GM19239 (cell line): Measurements from ENCODE around the gene MYOZ2.
A peak's percentile ranks its signal among the peaks of the same experiment; 100 is the strongest.

ENCODE experiments used
- DNase-seq: peaks from one replicate; pipeline ENCODE4 v3.0.0; 2011; ENCODE audit warnings: low spot score; ENCODE audit not compliant: insufficient read length
- FAIRE-seq: peaks from 2 replicates; lab custom pipeline; 2011; peaks lifted over from hg19 to GRCh38; lab: Jason Lieb, UNC

The MYOZ2 gene

DNA sequence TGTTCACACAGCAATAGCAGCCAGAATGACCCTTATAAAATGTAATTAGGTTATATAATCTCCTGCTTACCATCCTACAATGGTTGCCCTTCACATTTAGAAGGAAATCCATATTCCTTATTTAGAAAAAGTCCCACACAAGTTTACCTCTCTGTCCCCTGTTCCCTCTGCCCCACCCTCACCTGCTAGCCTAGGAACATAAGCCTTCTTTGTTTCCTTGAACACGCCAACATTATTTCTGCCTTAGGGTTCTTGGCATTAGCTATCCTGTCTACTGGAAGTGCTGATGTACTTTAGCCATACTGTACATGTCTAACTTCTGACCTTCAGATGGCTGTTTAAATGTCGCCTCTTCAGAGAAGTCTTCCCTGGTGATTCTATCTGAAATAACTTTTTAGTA is 48.5 kb downstream of the MYOZ2 start:
- no peak for FAIRE-seq
- DNase-seq: no peak

GRCh38 chr4:119189638-119190037 is 54.0 kb downstream of the MYOZ2 start:
- no peak for DNase-seq
- FAIRE-seq: no peak

GRCh38 chr4:119190354-119190753 is 54.7 kb downstream of the MYOZ2 start:
- FAIRE-seq (no peak), DNase-seq (no peak)

DNA sequence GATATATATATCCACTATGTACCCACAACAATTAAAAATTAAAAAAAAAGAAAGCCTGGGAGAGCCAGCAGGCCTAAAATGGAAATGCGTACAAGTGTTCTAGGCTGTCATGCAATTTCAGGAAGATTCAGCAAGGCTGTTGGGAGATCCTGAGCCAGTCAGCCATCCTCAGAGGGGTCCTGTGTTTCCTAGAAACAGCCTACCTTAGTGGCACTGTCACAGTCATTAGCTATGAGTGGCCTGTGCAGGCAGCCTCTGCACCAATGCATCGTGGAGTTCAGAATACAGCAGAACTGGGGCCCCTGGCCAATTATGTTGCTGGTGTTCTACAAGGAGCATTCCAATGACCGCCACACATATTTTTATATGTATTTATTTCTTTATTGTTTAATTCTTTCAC is 55.9 kb downstream of the MYOZ2 start:
- no peak for FAIRE-seq
- DNase-seq: no peak

- DNase-seq (no peak), FAIRE-seq (no peak)
Measured at GRCh38 chr4:119197772-119198212, 62.2 kb downstream of the MYOZ2 start.

GRCh38 chr4:119204916-119205315 is 69.3 kb downstream of the MYOZ2 start:
- FAIRE-seq: no peak
- DNase-seq: no peak

- DNase-seq (no peak), FAIRE-seq (no peak)
Measured at GRCh38 chr4:119205690-119206089, 70.1 kb downstream of the MYOZ2 start.

DNA sequence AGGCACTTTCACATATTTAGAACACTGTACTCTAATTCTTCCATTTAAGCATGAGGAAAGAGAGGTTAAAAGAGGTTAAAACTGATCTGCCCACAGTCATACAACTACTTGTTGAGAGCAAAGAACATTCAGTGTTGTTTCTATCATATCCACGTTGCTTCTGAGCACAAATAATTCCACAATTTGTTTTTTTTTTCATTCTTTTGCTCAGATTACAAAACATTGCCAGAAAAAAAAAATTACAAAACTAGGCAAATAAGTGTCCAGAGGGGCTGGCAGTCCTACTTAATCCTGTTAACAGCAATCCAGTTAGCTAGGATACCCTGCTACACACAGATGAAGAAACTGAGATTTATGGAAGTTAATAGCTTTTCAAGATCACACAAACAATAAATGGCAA is 70.5 kb downstream of the MYOZ2 start:
- no peak for DNase-seq
- no peak for FAIRE-seq

DNA sequence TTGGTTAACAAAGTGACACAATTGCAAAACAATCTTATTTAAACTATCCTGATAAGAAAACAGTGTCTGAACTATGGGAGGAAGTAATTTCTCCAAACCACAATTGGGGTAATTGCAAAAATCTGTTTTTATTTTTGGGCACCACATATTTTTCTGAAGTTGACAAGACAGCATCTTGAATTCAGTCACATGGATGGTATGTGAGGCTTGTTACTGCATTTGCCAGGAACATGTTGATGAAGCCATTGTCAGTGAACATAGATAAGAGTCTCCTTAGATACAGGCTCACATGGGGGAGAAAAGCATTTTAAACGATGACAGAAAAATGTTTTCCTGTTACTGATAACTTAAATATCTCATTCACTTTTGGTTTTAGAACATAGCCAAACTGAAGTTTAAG is 71.4 kb downstream of the MYOZ2 start:
- FAIRE-seq (no peak), DNase-seq (no peak)

GRCh38 chr4:119209077-119209476 is 73.4 kb downstream of the MYOZ2 start:
- DNase-seq (no peak), FAIRE-seq (no peak)

DNA sequence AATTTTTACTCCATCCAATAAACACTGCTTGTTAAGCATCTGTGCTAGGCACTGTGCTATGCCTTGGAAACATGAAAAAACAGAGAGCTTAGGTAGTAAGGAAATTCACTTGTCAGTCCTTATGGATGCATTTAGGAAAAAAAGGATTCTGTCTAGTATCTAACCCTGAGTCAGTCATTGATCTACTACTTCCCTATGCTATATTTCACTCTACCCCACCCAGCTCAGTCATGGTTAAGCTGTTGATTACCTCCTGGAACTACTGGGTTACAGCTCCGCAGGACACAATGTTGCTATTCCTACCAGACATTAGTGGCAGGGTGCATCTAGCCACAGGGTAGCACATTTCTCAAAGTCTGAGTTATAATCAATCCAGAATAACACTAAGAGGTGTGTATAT is 74.0 kb downstream of the MYOZ2 start:
- FAIRE-seq: no peak
- no peak for DNase-seq

DNA sequence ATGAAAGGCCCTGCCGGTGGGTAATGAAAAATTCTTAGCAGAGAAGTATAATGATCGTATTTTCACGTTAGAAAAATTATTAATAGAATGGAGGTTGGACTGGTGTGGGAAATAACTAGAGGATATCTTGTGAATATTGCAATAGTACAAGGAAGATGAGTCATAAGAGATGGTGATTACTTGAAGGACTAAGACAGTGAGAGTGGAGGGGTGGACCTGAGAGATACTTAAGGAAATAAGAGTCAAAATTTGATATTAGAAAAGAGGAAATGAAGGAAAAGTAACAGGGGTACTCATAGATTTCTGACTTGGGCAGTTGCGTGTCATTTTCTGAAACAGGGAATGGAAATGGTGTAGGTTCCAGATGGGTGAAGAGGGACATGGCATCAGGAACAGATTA is 75.1 kb downstream of the MYOZ2 start:
- FAIRE-seq: no peak

DNA sequence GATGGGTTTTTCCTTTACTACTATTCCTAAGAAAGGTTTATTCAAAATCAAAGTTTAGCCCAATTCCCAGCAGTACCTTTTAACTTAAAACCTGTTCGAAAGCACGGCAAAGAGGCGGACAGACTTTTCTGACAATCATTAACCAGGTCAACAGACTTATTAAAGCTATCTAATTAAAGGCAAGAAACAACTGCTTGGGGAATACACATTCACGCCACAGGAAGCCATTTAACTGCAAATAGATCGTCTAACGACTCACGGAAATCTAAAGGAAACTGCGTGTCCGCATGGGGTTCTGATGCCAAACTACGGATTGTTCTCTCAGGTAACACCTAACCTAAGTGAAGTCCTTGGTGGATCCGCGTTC is 76.2 kb downstream of the MYOZ2 start:
- DNase-seq (peak; percentile 4), FAIRE-seq (peak; percentile 86)

More for the DNA sequence above, 75.1 kb downstream of the MYOZ2 start:
- DNase-seq: no peak

DNA sequence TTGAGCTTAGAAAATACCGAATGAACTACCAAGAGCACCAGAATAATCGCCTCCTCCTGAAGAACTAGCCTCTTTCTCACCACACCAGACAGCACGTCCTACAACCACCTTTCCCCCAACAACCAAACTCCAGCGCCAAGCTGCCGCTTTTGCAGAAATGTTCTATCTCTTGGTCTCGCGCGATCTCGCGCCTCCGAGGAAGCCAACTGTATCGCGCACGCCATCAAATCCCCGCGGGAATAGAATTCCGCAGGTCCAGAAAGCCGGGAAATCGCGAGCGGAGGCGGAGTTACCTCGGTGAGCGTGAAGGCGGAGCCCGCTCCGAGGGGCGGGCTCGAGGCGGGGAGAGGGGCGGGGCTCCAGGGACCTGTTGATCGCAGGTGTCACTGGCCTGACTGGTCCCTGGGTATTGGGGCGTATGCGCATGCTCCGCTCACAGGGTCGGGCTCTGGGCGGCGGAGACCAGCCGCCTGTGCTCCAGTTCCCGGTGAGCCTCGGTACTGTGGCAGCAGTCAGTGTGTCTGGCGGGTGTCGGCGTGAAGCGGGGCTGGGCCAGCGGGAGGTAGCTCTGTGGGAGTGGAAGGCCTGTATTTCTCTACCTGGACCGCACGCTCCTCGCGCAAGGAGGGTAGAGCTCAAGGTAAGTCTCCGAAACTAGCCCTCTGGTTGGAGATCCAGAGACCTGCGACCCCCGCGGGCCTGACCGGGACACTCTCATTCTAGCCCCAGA is 76.8 kb downstream of the MYOZ2 start, which contains the start of gene USP53:
USP53 (plus strand) TSS at position 480 of the 730 bp plus-strand sequence. CDS start 27,047 bp downstream, outside the sequence.
- FAIRE-seq (peak; percentile 95), DNase-seq (peak; percentile 70)

DNA sequence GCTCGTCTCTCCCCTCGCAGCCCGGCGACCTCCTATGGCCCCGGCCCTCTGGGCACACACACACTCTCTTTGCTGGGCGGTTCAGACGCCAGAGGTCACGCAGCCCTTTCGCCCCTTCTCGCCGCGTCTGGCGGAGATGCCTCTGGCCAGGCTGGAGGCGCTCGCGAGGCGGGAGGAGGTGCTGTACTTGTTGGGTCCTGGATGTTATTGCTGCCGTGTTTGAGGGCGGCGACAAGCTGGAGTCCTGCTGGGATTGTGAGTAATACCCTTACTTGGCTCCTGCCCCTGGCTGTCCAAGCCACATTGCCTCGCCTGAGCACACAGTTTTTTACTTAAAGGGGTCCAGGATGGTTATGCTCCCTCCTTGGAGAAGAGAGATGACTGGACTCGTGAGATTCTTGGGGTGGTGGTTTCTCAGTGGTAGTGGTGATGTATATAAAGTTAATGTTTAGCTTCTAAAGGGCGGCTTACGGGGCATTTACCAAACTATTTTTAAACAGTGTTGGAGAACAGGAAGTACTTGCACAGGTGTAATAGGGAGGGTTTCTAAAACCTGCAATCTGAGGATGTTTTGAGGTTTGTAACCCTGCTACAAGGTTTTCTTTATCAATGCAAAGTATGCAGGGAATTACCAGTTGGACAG is 77.5 kb downstream of the MYOZ2 start:
- DNase-seq (peak; percentile 28), FAIRE-seq (peak; percentile 82)

DNA sequence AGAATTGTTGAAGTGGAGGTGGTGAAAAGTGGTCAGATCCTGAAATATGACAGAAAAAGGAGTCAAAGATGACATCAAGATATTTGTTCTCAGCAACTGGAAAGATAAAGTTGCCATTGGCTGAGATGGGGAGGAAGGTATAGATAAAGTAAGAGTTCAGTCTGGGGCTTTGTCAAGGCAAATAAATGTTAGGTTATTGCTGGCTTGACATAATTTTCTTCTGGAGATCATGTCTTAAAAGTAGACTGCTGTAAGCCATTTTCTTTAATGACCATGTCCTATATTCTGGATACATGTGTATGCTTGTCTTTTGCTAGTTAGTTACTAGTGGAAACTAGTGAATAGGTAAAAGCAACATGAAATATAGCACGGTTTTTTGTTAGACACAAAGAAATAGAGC is 82.5 kb downstream of the MYOZ2 start:
- DNase-seq (no peak), FAIRE-seq (no peak)

DNA sequence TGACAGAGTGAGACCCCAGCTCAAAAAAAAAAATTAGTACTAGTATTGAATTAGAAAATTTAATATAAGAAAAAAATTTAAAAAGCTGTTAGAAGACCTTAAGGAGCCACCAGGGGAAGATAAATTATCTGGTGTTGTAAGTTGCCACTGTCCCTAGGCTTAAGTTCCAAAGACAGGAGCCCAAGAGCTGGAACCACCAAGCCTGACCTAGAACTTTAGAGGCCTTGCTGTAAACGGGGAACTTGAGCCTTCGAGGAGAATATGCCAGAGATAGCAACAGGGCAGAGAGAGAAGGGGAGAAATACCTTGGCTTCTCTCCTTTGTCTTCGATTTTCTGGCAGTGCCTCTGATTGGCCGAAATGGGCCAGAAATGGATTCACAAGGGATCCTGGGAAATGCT is 85.8 kb downstream of the MYOZ2 start:
- no peak for FAIRE-seq

GRCh38 chr4:119227690-119228089 is 92.1 kb downstream of the MYOZ2 start:
- FAIRE-seq: no peak
- DNase-seq: no peak

More for the DNA sequence above, 85.8 kb downstream of the MYOZ2 start:
- no peak for DNase-seq

DNA sequence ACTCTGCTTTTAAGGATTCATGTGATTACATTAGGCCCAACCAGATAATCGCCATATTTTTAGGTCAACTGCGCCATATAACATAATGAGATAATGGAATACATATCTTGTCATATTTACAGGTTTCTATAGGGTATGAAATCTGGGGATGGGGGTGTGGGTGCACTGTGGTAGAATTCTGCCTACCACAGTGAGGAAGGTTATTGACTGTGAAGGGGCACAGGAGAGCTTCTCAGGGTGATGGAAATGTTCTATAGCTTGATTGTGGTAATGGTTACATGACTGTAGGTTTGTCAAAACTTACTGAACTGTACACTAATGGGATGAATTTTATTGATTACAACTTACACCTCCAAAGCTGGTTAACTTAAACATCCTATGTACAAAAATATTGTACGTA is 92.8 kb downstream of the MYOZ2 start:
- DNase-seq (no peak), FAIRE-seq (no peak)

- FAIRE-seq (no peak), DNase-seq (no peak)
Measured at GRCh38 chr4:119229908-119230687, 94.5 kb downstream of the MYOZ2 start.

- no peak for FAIRE-seq
Measured at GRCh38 chr4:119231491-119231890, 95.9 kb downstream of the MYOZ2 start.

More at GRCh38 chr4:119231491-119231890, 95.9 kb downstream of the MYOZ2 start:
- no peak for DNase-seq
